ENCODE measurements around the gene ARHGAP44.

DNA sequence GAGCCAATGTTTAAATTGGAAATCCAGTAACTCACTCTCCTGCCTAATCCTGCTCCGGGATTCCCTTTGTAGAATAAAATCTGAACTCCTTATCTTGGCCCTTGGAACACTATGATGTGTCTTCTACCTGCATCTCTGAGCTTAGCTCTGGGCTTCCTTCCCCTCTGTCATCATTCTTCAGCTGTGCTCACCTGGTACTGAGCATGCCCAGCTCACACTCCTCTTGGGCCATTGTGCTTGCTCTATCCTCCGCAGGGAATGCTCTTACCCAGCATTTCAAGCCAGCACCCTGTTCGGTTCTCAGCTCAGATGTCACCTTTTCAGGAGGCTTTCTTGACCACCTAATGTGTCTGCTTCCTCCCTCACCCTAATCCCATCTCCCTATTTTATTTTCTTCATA, 112.7 kb downstream of the ARHGAP44 start:
- no peak for TF ChIP-seq SUZ12 (IDR thresholded peaks at IDR 0.05; ENCODE audit: extremely low read depth, insufficient read depth, insufficient read length)
- no peak for TF ChIP-seq ZNF274 (IDR thresholded peaks at IDR 0.05; ENCODE audit: low read depth, low read length)
- TF ChIP-seq YY1 (IDR thresholded peaks at IDR 0.05; ENCODE audit: insufficient read depth, insufficient read length): no peak
